Naive B cell (primary cell): ENCODE data around the gene TCAIM. TPM values are rescaled to one million over a fixed set of nuclear protein-coding genes. Genes with fewer than 3 reads are reported as not detected.
A peak's percentile ranks its signal among the peaks of the same experiment; 100 is the strongest.
"Not testable (repeated sequence)": the region's sequence is repeated elsewhere in the genome, so short reads cannot be mapped to it uniquely, and the experiment has no call there.

ENCODE experiments used
- ATAC-seq, 2 donors: fragments of 150-1000 bp; cut with Tn5 transposase; 2 replicates each; pipeline ENCODE4 v1.10.0; 2021; ENCODE audit warnings: low read depth in 2 of 2, mild to moderate bottlenecking in 2 of 2, moderate library complexity in 2 of 2
- DNase-seq: peaks from one replicate; pipeline ENCODE4 v3.0.0; 2022
- H3K27ac Mint-ChIP-seq, 6 donors: one replicate each; pipeline ENCODE4 v1.8.0; 2020 to 2022; ENCODE audit warnings: mild to moderate bottlenecking in 6 of 6, mixed read lengths in 6 of 6, moderate library complexity in 5 of 6, inconsistent platforms in 2 of 6
- H3K27me3 Mint-ChIP-seq, 3 donors: one replicate each; pipeline ENCODE4 v1.8.0; 2021 to 2022; ENCODE audit warnings: mixed read lengths in 3 of 3, mild to moderate bottlenecking in 1 of 3
- H3K36me3 Mint-ChIP-seq, 2 donors: one replicate each; pipeline ENCODE4 v1.8.0; 2020 to 2022; ENCODE audit warnings: mixed read lengths in 2 of 2, inconsistent platforms in 1 of 2, mild to moderate bottlenecking in 1 of 2
- H3K4me1 Mint-ChIP-seq, 3 donors: one replicate each; pipeline ENCODE4 v1.8.0; 2020 to 2022; ENCODE audit warnings: mixed read lengths in 3 of 3, inconsistent platforms in 1 of 3, mild to moderate bottlenecking in 1 of 3, moderate library complexity in 1 of 3
- H3K4me3 Mint-ChIP-seq, 8 donors: one replicate each; pipeline ENCODE4 v1.8.0; 2020 to 2022; ENCODE audit warnings: mild to moderate bottlenecking in 8 of 8, mixed read lengths in 8 of 8, moderate library complexity in 8 of 8, inconsistent platforms in 2 of 8
- H3K9me3 Mint-ChIP-seq, 7 donors: one replicate each; pipeline ENCODE4 v1.8.0; 2020 to 2022; ENCODE audit warnings: mixed read lengths in 7 of 7, mild to moderate bottlenecking in 5 of 7, inconsistent platforms in 2 of 7, moderate library complexity in 1 of 7
- polyA plus RNA-seq, 6 donors: library from polyadenylated mRNA; unstranded; fragments of 300-500 nt; fragmentation: Illumina TruSeq; gene quantifications; one replicate each; pipeline ENCODE4 v1.2.3, GENCODE V29; 2021; ENCODE audit warnings: low read depth in 6 of 6

The TCAIM gene
- polyA plus RNA-seq, 6 donors from 2014 or later, result 5.5 to 14.1 (median 11.3) TPM

DNA sequence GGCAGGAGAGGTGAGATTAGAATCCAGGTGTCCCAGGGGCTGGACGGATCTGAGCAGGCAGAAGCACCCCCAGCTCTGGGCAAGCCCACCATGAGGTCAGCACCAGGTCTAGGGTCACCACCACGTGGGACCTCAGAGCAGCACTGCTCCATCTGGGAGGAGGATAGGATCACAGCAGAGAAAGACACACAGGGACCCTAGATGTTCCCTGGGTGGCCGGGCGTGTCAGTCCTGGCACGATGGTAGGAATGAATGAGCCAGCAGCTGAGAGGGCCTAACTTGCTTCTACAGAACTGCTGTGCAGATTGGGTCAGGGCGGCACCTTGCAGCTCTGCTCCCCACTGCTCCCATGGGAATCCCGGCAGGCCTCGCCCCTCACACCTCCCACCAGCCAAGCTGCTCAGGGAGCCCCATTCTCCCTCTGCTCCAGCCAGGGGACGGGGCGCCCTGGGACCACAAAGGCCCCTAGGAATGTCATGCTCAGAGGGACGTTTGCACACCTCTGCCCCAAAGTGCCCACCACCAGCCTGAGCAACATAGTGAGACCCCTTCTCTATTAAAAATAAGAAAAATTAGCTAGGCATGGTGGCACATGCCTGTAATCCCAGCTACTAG, 72.6 kb downstream of the TCAIM start:
- H3K27ac Mint-ChIP-seq, result no peak overlapping the region
- H3K36me3 Mint-ChIP-seq, result no peaks in the 10 kb centered on the region
- peaks cover 0 to 4% (median 0%) of the 10 kb centered on the region in 3 donors for H3K4me1 Mint-ChIP-seq
- no peaks in the 10 kb centered on the region for H3K27me3 Mint-ChIP-seq
- no peaks in the 10 kb centered on the region for H3K9me3 Mint-ChIP-seq
- DNase-seq (no peak), ATAC-seq (no peak)
- peak overlapping the region in 1 of 8 donors; percentile 35 for H3K4me3 Mint-ChIP-seq

DNA sequence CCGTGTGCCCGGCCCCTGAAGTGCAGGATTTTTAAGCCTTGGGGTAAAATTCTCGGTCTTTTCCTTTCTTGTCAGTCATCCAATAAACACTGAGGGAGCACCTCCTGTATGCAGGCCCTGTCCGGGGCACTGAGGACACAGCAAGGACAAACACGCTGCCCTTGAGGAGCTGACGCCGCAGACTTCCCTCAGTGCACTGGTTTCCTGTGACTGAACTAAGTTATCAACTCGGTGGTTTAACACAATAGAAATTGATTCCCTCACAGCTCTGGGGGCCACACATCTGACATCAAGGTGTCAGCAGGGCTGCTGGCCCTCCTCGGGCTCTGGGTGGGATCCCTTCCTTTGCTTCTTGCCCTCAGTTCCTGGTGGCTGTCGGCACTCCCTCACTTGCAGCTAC, 73.8 kb downstream of the TCAIM start:
- no peaks in the 10 kb centered on the region for H3K9me3 Mint-ChIP-seq
- DNase-seq (no peak), ATAC-seq (no peak)
- H3K27me3 Mint-ChIP-seq, result no peaks in the 10 kb centered on the region
- H3K27ac Mint-ChIP-seq, result peak overlapping the region in 1 of 6 donors; percentile 9
- H3K36me3 Mint-ChIP-seq, result no peaks in the 10 kb centered on the region
- H3K4me3 Mint-ChIP-seq, result no peak overlapping the region
- H3K4me1 Mint-ChIP-seq, result peaks cover 0 to 7% (median 0%) of the 10 kb centered on the region in 3 donors

DNA sequence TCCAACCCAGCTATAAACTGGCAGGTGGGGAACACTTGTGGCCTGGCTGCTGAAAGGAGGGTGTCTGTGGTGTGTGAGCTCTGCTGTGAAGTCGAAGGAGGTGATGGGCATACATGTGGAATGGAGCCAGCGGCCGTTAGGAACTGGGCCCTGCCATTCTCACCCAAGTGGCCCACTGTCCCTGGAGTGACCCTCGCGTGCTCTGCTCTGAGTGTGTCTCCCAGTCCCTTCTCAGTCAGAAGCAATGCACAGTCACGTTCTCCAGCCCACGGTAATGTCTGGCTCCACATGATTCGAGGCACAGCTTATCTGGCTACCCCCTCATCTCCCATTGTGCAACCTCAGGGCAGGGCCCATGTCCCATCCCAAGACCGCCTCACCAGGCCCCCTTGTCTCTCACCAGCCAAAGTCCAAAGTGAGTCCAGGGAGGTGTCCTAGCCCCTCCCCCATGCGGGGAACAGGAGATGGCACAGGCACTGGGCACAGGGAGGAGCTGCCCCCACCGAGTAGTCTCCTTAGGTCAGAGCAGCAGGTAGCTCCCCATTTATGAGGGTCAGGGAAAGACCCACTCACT, 76.0 kb downstream of the TCAIM start:
- DNase-seq, result no peak
- ATAC-seq, result no peak
- Mint-ChIP-seq H3K27me3 (no peaks in the 10 kb centered on the region), H3K27ac (peak overlapping the region in 1 of 6 donors; percentile 68), H3K4me1 (peaks cover 0 to 7% (median 0%) of the 10 kb centered on the region in 3 donors), H3K9me3 (peaks cover 0 to 7% (median 0%) of the 10 kb centered on the region in 7 donors), H3K36me3 (peaks cover 0 to 10% of the 10 kb centered on the region in 2 donors), H3K4me3 (no peak overlapping the region)

DNA sequence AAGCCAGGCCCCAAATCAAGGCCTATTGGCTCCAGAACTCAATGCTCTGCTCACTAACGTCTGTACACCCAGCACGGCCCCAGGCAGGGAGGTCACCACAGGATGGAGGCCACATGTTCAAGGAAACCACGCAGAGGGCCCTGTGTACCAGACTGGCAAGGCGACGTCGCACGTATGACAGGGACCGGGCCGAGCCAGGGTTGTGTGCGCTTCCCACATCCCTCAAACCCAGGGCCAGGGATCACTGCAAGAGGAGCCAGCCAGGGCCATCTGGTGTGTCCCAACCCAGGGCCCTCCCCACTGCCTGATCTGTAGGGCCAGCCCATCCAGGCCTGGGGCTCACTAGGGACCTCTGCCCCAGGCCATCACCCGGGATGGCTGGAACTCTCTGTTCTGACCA, 76.9 kb downstream of the TCAIM start:
- peaks cover 0 to 10% of the 10 kb centered on the region in 2 donors for H3K36me3 Mint-ChIP-seq
- no peak overlapping the region for H3K27ac Mint-ChIP-seq
- H3K4me1 Mint-ChIP-seq, result peaks cover 0 to 7% (median 0%) of the 10 kb centered on the region in 3 donors
- H3K9me3 Mint-ChIP-seq, result peaks cover 0 to 7% (median 3%) of the 10 kb centered on the region in 7 donors
- DNase-seq, result no peak
- no peak overlapping the region for H3K4me3 Mint-ChIP-seq
- H3K27me3 Mint-ChIP-seq, result no peaks in the 10 kb centered on the region
- no peak for ATAC-seq

DNA sequence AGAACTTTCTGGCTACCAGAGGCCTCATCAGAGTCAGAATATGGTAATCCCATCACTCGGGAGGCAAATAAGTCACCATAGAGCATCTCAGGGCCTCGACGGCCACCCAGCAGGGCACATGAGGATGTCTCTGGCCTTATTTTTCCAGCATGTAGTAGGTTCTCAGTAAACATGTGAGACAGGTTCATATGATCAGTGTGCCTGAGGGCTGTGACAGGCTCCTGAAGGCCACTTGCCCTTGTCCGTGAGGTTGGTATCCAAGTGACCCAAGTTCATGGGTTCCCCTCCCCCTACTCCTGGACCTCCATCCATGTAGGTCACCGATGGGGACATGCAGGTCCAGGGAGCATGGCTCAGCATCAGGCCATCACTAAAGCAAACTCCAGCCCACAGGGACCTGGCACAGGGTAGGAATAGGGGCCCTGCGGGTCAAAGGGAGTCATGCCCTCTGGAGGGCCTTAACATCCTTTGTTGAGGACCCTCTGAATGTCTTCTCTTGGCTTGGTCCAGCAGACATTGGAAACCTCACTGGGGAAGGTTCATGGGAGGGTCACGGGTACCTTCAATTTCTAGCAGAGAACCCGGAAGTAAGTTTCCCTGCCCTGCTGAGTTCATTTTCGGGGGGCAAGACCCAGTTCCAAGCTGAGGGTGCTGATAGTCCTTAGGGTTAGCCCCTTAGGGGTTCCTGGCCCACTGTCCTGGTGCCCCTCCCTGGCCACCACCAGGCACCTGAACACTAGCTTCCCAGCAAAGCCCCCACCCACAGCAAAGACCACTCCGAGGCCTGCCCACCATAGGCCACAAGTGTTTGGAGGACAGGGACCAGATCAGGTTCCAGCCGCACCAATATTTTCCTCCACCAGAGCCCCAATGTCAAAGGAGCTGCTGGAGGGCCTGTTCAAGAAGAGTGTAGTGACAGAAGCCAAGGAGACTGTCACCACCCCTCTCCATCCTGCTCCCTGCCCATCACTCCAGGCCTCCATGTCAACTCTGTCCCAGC, 77.8 kb downstream of the TCAIM start:
- no peak overlapping the region for H3K4me3 Mint-ChIP-seq
- H3K27ac Mint-ChIP-seq, result no peak overlapping the region
- peaks cover 0 to 7% (median 0%) of the 10 kb centered on the region in 3 donors for H3K4me1 Mint-ChIP-seq
- ATAC-seq (no peak), DNase-seq (no peak)
- H3K9me3 Mint-ChIP-seq, result peaks cover 0 to 7% (median 3%) of the 10 kb centered on the region in 7 donors
- peaks cover 0 to 10% of the 10 kb centered on the region in 2 donors for H3K36me3 Mint-ChIP-seq
- H3K27me3 Mint-ChIP-seq, result no peaks in the 10 kb centered on the region

DNA sequence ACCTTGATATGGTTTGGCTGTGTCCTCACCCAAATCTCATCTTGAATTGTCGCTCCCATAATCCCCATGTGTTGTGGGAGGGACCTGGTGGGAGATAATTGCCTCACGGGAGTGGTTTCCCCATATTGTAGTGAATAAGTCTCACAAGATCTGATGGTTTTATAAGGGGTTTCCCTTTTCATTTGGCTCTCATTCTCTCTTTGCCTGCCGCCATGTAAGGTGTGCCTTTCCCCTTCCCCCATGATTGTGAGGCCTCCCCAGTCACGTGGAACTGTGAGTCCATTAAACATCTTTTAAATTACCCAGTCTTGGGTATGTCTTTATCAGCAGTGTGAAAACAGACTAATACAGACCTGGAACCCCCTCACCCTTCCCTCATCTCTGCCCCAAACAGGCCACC, 79.6 kb downstream of the TCAIM start:
- H3K4me3 Mint-ChIP-seq, DNase-seq, ATAC-seq, H3K4me1 Mint-ChIP-seq, H3K36me3 Mint-ChIP-seq, H3K27me3 Mint-ChIP-seq, H3K9me3 Mint-ChIP-seq, H3K27ac Mint-ChIP-seq: not testable (repeated sequence)

DNA sequence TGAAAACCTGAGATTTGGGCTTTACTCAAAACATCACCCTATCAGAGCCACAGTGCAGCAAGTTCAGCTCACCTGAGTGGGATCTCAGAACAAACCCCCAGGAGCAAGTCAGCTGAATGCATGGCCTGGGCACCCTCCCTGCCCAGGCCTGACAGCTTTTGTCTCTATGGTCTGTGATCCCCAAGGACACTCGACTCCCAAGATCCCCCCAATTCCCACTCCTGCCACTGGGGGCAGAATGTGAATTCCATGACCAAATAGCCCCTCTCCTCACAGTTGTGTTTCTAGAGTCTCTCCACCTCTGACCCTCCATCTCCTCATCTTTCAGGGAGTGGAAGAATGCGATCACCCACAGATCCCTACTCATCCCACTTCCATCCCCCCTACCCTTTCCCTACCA, 80.0 kb downstream of the TCAIM start:
- Mint-ChIP-seq H3K4me1 (peaks cover 0 to 4% (median 0%) of the 10 kb centered on the region in 3 donors), H3K9me3 (peaks cover 0 to 7% (median 3%) of the 10 kb centered on the region in 7 donors), H3K27me3 (peaks cover 0 to under 1% (median 0%) of the 10 kb centered on the region in 3 donors), H3K36me3 (peaks cover 0 to 10% of the 10 kb centered on the region in 2 donors), H3K4me3 (peak overlapping the region in 1 of 8 donors; percentile 38), H3K27ac (peak overlapping the region in 1 of 6 donors; percentile 16)
- no peak for ATAC-seq
- no peak for DNase-seq

DNA sequence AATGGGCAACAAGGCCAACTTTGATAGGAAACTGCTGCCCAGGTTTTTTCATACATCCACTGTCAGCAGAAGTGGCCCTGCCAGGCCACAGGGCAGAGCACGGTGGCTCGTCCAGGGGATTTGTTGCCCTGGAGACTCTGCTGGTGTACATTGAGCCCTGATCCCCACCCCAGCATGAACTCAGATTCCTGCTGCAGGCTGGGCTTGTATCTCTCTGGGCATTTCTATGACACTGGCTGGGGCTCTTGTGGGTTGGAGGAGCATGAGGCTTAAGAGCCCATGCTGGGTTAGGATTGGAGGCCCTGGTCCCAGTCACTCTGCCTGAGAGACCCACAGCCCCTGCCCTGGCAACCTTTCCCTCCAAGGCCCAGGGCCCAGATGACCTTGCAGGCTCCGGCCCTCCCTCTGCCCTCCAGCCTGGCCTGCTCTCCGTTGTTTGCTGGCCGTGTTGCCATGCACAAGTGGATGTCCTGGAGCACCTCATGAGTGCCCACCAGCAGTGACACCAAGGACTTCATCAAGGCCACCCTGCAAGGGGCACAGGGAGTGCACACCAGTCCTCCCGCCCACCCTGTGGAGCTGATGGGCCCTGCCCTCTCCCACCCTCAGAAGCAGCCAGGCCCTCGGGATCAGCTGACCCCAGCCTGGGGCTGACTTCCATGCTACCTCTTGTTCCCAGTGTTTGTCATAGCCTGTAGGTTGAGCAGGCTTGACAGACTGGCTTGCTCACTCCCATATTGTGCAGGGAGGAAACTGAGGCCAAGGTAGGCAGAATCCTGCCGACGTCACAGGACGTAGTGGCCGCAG, 80.8 kb downstream of the TCAIM start:
- DNase-seq, result no peak
- Mint-ChIP-seq H3K4me1 (peaks cover 0 to 4% (median 0%) of the 10 kb centered on the region in 3 donors), H3K4me3 (no peak overlapping the region), H3K36me3 (peaks cover 0 to 10% of the 10 kb centered on the region in 2 donors), H3K9me3 (peaks cover 0 to 7% (median 3%) of the 10 kb centered on the region in 7 donors), H3K27me3 (peaks cover 0 to 9% (median 4%) of the 10 kb centered on the region in 3 donors), H3K27ac (peak overlapping the region in 1 of 6 donors; percentile 62)
- no peak for ATAC-seq

DNA sequence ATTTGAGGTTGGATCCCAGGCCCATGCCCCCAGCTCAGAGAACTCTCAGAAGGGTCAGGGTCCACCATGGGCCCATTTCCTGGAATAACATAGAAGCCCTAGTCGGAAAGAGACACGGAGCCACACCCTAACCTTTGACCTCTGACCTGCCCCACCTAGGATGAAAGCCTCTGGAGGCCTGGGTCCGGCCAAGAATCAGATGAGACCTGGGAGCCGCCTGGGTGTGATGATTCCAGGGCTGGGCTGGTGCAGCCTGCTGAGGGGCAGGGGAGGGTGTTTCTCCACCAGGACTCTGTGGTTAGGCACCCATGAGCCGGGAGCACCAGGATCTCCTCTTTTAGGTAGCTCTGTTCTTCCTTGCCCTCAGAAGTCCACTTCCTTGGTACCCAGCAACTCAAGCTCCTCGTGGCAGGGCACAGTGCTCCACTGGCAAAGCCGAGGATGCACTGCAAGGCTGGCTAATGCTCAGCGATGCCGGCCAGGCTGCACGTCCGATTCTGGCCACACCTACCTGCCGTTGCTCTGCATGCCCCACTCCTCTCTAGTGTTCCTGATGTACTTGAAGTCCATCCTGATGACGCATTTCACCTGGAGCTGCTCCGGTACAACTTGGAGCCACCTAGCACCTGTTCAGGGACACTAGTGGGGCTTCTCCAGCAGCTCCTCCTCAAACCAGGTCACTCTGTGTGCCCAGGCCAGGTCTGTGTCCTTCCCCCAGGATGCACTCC, 81.5 kb downstream of the TCAIM start:
- Mint-ChIP-seq H3K27me3 (peaks cover 0 to 16% (median 8%) of the 10 kb centered on the region in 3 donors), H3K36me3 (peaks cover 0 to 10% of the 10 kb centered on the region in 2 donors), H3K4me1 (peaks cover 0 to 4% (median 0%) of the 10 kb centered on the region in 3 donors), H3K4me3 (no peak overlapping the region), H3K27ac (no peak overlapping the region), H3K9me3 (peaks cover 0 to 7% (median 3%) of the 10 kb centered on the region in 7 donors)
- no peak for DNase-seq
- ATAC-seq, result no peak

DNA sequence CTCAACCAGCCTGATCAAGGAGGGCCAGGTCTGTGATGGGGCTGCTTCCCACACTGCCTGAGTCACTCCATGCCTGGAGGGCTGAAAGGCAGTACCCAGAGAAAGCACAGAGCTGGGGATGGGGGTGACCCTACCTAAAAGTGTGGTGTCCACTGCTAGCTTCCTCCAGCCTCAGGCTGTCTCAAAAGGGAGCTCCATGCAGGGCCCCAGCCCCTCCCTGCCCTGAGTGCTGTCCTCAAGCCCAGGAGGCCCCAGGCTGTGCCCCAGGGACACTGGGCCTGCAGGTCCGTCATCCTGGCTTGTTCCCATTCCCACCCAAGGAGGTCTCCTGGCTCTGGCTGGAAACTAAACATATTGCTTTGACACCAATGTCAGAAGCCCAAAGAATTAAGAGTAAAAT, 82.1 kb downstream of the TCAIM start:
- peaks cover 0 to 4% (median 0%) of the 10 kb centered on the region in 3 donors for H3K4me1 Mint-ChIP-seq
- H3K36me3 Mint-ChIP-seq, result peaks cover 0 to 10% of the 10 kb centered on the region in 2 donors
- ATAC-seq (no peak), DNase-seq (no peak)
- H3K27me3 Mint-ChIP-seq, result peaks cover 0 to 16% (median 8%) of the 10 kb centered on the region in 3 donors
- no peak overlapping the region for H3K4me3 Mint-ChIP-seq
- H3K27ac Mint-ChIP-seq, result no peak overlapping the region
- H3K9me3 Mint-ChIP-seq, result peaks cover 0 to 7% (median 3%) of the 10 kb centered on the region in 7 donors

DNA sequence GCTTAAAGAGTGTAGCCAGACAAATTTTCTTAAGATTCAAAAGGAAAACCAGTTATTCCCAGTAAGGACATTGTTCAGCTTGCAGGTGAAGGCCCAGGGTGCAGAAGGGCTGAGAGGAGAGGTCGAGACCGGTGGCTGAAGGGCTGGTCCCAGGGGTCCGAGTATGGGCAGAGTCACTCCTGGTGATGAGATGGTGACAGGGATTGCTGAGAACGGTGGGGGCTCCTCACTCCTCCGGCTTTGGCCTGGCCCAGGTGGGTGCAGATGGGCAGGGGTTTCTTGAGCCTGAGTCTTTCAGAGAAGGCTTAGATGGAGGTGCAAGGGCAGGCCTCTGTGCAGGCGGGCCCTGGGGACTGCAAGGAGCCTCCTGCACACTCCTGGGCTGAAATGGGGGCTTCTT, 82.7 kb downstream of the TCAIM start:
- ATAC-seq, result no peak
- DNase-seq, result no peak
- Mint-ChIP-seq H3K9me3 (peaks cover 0 to 7% (median 3%) of the 10 kb centered on the region in 7 donors), H3K4me1 (peaks cover 0 to 4% (median 0%) of the 10 kb centered on the region in 3 donors), H3K27ac (peak overlapping the region in 1 of 6 donors; percentile 64), H3K4me3 (no peak overlapping the region), H3K27me3 (peaks cover 0 to 16% (median 8%) of the 10 kb centered on the region in 3 donors), H3K36me3 (peaks cover 0 to 10% of the 10 kb centered on the region in 2 donors)

DNA sequence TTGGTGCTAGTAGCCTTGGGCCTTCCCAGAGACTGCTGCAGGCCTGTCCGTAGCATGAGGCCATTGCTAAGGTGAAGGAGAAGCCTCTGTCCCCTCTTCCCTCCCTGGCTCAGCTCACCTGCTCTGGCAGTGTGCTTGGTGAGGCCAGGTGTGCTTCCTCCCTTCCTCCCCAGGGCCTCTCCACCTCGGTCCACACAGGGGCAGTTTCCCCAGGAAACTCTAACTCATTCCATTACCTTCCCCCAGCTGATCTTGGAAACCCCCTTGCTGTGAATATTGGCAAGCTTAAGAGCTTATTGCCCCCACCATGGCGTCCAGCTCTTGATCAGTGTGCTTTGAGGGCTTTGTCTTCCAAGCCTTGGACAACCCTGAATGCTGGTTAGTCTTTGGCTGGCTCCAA, 86.2 kb downstream of the TCAIM start:
- H3K27ac Mint-ChIP-seq, result peak overlapping the region in 1 of 6 donors; percentile 28
- ATAC-seq (no peak), DNase-seq (no peak)
- H3K9me3 Mint-ChIP-seq, result peaks cover 0 to 3% (median 0%) of the 10 kb centered on the region in 7 donors
- H3K4me1 Mint-ChIP-seq, result no peaks in the 10 kb centered on the region
- H3K4me3 Mint-ChIP-seq, result no peak overlapping the region
- no peaks in the 10 kb centered on the region for H3K36me3 Mint-ChIP-seq
- peaks cover 0 to 16% (median 8%) of the 10 kb centered on the region in 3 donors for H3K27me3 Mint-ChIP-seq
